ENCODE results near the gene COL11A2.

The COL11A2 gene

DNA sequence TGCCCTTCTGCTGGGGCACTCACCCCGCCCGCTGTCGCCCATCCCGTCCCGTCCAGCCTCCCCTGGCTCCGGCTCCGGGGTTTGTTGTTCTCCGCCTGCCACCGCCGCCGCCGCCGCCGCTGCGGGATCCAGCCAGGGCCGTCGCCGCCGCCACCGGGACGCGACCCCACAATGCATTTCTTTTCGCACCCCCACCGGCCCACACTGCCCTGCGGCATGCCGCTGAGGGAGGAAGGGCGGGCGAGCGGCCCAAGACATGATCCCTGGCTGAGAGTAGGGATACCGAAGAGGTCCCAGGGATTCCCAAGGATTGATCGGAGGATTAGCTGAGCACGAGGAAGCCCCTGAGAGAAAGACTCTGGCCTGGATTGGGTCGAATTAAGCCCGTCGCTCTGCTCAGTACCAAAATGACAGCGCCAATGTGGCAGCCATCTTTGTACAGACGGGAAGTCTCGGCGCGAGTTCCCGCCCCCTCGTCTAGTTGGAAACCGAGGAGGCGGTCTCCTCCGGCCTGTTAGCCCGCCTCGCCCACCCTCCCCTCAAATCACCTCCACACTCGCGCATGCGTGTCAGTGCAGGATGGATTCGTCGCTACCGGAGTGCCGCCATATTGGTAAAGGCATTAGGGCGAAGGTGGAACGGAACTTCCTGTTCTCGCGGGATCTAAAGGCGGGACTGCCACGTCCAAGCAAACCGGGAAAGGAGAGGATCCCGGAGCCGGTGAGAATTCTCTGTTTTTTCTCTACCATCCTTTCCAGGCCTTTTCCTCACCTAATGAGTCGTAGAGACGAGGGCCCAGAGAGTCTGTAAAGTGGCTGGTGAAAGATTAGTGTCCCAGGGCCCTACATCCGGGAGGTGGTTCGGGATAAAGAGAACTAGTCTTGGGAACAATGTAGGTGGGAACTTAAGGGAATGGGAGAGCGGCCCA, 8.2 kb upstream of the COL11A2 start, which contains the start of the genes RXRB and SLC39A7:
TSS of gene RXRB (minus strand) at position 447 of the 928 bp plus-strand sequence. CDS start at position 258, 189 bp downstream.
TSS of gene SLC39A7 (plus strand) at position 649 of the 928 bp plus-strand sequence. CDS start 379 bp downstream, outside the sequence.
- H3K27ac ChIP-seq (ENCODE audit: low read depth, low read length), result peak within 1 kb of the TSS; percentile 98
- peaks cover 16% of the 10 kb centered on the region for H3K4me1 ChIP-seq (ENCODE audit: control insufficient read depth, insufficient read depth, low read length)
- peak within 1 kb of the TSS; percentile 92 for H3K4me3 ChIP-seq (ENCODE audit: low read depth, low read length)
- H3K27me3 ChIP-seq (ENCODE audit: control insufficient read depth, insufficient read depth, low read length), result peaks cover 6% of the 10 kb centered on the region
- H3K9ac ChIP-seq (ENCODE audit: low read depth, low read length), result peak within 1 kb of the TSS; percentile 89
- no peaks in the 10 kb centered on the region for H3K9me3 ChIP-seq (ENCODE audit: control insufficient read depth, insufficient read depth, low read length)
- peaks cover 29% of the 10 kb centered on the region for H3K36me3 ChIP-seq (ENCODE audit: control insufficient read depth, insufficient read depth, low read length)

DNA sequence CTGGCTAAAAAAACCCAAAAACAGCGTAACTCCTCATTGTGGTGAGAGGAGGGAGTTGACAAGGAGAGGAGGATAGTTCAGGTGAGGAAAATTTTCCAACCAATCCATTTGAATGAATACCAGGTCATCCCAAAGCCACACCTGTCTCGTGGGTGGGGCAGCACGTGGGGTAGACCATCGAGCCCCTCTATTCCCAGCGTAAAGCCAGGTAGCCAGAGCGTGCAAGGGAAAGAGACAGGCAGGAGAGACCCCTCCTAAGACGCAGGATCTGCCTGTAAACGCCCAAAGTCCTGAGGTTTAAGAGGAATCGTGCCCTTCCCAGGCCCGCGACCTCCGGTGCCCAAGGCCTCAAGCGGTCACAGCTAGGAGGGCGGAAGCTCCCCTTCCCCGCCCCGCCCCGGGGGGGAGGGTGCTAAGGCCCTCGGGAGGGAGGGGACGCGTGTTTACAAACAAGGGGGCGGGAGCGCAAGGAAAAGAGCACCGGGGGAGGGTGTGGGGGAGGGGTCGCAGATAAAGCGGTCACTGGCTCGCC, 7.5 kb upstream of the COL11A2 start:
- Histone ChIP-seq H3K36me3 (ENCODE audit: control insufficient read depth, insufficient read depth, low read length) (peaks cover 36% of the 10 kb centered on the region), H3K4me1 (ENCODE audit: control insufficient read depth, insufficient read depth, low read length) (peaks cover 11% of the 10 kb centered on the region)

DNA sequence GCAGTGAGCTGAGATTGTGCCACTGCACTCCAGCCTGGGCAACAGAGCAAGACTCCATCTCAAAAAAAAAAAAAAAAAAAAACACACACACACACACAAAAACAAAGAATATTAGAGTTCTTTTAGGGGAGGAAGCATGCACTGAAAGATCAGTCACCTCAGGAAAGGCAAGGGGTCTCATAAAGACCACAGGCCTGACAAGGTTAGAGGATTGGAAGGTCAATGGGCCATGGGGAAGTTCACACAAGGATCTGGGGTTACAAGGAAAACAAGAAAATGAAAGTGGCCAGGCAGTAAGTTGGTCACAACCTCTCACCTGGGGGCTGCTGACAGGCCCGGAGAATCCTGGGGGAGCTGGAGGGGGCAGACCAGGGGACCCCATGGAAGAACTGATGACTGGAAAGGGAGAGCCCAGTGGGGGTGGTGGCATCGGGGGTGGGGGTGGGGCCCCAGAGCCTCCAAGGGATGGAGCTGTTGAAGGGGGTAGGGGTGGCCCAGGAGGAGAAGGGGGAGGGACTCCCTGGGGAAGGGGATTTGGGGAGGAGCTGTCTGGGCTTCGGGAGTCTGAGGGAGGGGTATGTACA, 6.7 kb upstream of the COL11A2 start:
- peaks cover 42% of the 10 kb centered on the region for H3K36me3 ChIP-seq (ENCODE audit: control insufficient read depth, insufficient read depth, low read length)
- no peak overlapping the region for H3K27ac ChIP-seq (ENCODE audit: low read depth, low read length)
- H3K4me1 ChIP-seq (ENCODE audit: control insufficient read depth, insufficient read depth, low read length), result peaks cover 7% of the 10 kb centered on the region
- no peaks in the 10 kb centered on the region for H3K9me3 ChIP-seq (ENCODE audit: control insufficient read depth, insufficient read depth, low read length)
- peak overlapping the region; percentile 92; the same call in 1 of the 2 replicates for H3K4me3 ChIP-seq (ENCODE audit: low read depth, low read length)
- no peaks in the 10 kb centered on the region for H3K27me3 ChIP-seq (ENCODE audit: control insufficient read depth, insufficient read depth, low read length)
- no peak overlapping the region for H3K9ac ChIP-seq (ENCODE audit: low read depth, low read length)

More for the DNA sequence above, 7.5 kb upstream of the COL11A2 start:
- no peaks in the 10 kb centered on the region for H3K9me3 ChIP-seq (ENCODE audit: control insufficient read depth, insufficient read depth, low read length)
- H3K27ac ChIP-seq (ENCODE audit: low read depth, low read length), result peak overlapping the region; percentile 98
- H3K4me3 ChIP-seq (ENCODE audit: low read depth, low read length), result peak overlapping the region; percentile 92
- no peaks in the 10 kb centered on the region for H3K27me3 ChIP-seq (ENCODE audit: control insufficient read depth, insufficient read depth, low read length)
- peak overlapping the region; percentile 89 for H3K9ac ChIP-seq (ENCODE audit: low read depth, low read length)

DNA sequence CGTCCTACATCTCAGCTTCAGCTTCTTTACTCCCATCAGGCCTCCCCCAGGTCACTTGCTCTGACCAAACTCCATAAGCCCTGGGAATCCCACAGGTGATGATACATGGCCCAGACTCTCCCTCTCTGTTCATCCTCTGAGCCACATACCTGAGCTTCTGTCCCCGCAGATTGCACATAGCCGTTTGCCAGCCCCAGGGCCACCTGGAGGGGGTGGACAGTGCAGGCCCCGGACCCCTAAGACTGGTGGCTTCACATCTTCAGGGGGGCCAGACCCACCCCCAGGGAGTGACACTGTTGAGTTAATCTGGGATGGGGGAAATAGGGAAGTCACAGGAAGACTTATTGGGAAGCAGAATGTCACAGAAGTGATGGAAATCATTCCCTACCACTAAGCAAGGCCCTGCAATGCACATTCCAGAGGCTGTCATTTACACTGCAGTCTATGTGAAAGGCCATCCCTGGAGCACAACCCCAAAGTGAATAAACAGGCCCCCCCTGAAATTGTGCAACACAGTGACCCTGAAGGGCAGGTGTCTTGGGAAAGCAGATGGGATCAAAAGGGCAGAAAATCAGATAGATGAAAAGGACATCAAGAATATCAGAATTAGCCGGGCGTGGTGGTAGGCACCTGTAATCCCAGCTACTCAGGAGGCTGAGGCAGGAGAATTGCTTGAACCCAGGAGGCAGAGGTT, 6.0 kb upstream of the COL11A2 start:
- no peak overlapping the region for H3K9ac ChIP-seq (ENCODE audit: low read depth, low read length)
- H3K4me1 ChIP-seq (ENCODE audit: control insufficient read depth, insufficient read depth, low read length), result peaks cover 5% of the 10 kb centered on the region; the same call in 1 of the 2 replicates
- H3K27ac ChIP-seq (ENCODE audit: low read depth, low read length), result no peak overlapping the region
- H3K4me3 ChIP-seq (ENCODE audit: low read depth, low read length), result no peak overlapping the region
- no peaks in the 10 kb centered on the region for H3K9me3 ChIP-seq (ENCODE audit: control insufficient read depth, insufficient read depth, low read length)
- no peaks in the 10 kb centered on the region for H3K27me3 ChIP-seq (ENCODE audit: control insufficient read depth, insufficient read depth, low read length)
- H3K36me3 ChIP-seq (ENCODE audit: control insufficient read depth, insufficient read depth, low read length), result peaks cover 36% of the 10 kb centered on the region

DNA sequence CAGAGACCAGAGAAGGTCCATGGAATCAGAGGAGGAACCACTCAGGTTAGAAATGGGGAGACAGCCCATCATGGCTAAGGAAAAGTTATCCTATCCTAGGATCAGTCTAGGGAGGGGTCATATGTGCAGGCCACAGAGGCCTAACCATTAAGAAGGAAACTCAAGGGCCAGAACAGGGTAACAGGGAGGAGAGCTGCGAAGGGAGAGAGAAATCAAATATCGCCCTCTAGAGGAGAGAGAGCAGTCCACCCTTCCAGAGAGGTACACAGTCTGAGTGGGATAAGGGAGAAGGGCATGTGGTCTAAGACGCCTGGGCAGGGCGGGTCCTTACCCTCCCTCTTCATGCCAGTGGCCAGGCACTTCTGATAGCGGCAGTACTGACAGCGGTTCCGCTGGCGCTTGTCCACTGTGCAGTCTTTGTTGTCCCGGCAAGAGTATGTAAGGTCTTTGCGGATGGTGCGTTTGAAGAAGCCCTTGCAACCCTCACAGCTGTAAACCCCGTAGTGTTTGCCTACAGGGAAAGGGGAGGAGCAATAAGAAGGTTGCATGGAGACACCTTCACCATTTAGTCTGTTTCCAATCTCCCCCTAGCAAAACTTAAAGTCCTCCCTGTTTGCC, 5.3 kb upstream of the COL11A2 start:
- no peak overlapping the region for H3K9ac ChIP-seq (ENCODE audit: low read depth, low read length)
- peaks cover 5% of the 10 kb centered on the region; the same call in 1 of the 2 replicates for H3K4me1 ChIP-seq (ENCODE audit: control insufficient read depth, insufficient read depth, low read length)
- H3K4me3 ChIP-seq (ENCODE audit: low read depth, low read length), result no peak overlapping the region

DNA sequence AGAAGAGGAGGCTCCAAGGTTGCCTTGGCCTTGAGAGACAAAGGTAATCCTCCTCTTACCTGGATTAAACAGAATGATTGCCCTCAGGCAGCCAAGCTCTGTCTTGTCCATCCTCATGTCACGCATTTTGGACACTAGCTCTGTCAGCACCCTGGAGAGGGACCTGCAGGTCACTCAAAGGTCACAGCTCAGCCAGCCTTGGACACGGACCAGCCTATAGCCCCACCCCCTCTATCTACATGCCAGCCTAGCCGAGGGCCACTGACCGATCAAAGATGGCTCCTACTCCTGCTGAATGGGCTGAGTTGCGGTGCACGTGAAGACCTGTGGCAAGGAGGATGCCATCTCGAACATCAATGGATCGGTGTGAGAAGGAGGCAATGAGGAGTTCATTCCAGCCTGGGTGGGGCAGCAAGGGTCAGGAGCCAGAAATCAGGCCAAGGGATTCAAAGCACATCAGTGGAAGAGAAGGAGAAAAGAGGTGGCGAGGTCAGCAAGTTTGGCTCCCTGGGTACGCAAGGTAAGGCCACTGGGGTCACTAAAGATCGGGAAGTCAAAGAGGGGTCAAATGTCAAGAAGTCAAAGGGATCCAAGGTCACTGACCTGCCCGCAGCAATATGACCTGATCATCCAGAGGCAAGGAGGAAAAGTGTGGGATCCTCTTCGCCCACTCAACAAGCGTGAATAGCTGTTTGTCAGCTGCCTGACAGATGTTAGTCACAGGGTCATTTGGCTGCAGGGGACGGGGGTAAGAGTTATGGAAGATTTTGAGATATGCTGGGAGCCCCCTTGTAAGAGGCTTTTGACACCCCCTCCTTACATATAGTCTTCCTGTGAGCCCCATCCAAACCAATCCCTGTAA, 3.3 kb upstream of the COL11A2 start:
- Histone ChIP-seq H3K9me3 (ENCODE audit: control insufficient read depth, insufficient read depth, low read length) (no peaks in the 10 kb centered on the region), H3K4me1 (ENCODE audit: control insufficient read depth, insufficient read depth, low read length) (peaks cover 6% of the 10 kb centered on the region; the same call in 1 of the 2 replicates), H3K27ac (ENCODE audit: low read depth, low read length) (no peak overlapping the region), H3K36me3 (ENCODE audit: control insufficient read depth, insufficient read depth, low read length) (peaks cover 20% of the 10 kb centered on the region), H3K9ac (ENCODE audit: low read depth, low read length) (no peak overlapping the region), H3K27me3 (ENCODE audit: control insufficient read depth, insufficient read depth, low read length) (peaks cover 24% of the 10 kb centered on the region), H3K4me3 (ENCODE audit: low read depth, low read length) (no peak overlapping the region)

More for the DNA sequence above, 5.3 kb upstream of the COL11A2 start:
- Histone ChIP-seq H3K27me3 (ENCODE audit: control insufficient read depth, insufficient read depth, low read length) (peaks cover 5% of the 10 kb centered on the region), H3K9me3 (ENCODE audit: control insufficient read depth, insufficient read depth, low read length) (no peaks in the 10 kb centered on the region), H3K36me3 (ENCODE audit: control insufficient read depth, insufficient read depth, low read length) (peaks cover 28% of the 10 kb centered on the region), H3K27ac (ENCODE audit: low read depth, low read length) (no peak overlapping the region)

DNA sequence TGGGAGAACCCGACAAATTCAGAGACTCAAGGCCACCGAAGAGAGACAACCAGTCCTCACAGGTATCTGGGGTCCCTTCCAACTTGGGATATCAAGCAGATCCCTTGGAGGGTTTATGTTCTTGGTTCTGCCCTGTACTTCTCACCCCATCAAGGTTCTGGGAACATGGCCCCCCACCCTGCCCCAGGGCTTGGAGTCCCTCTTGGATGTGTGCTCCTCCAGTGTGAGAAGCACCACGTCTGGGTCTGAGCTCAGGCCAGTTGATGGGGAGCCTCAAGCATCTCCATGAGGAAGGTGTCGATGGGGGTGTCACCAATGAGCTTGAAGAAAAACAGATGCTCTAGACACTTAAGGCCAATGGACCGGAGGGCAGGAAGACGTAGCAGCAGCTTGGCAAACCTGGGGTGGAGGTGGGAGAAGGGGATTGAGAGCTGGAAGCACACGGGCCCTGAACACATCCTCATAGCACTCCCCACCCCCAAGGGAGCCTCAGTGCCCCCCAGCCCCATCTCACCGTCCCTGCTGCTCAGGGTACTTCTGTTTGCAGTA, 2.2 kb upstream of the COL11A2 start:
- Histone ChIP-seq H3K9me3 (ENCODE audit: control insufficient read depth, insufficient read depth, low read length) (no peaks in the 10 kb centered on the region), H3K9ac (ENCODE audit: low read depth, low read length) (no peak overlapping the region), H3K36me3 (ENCODE audit: control insufficient read depth, insufficient read depth, low read length) (peaks cover 20% of the 10 kb centered on the region), H3K4me3 (ENCODE audit: low read depth, low read length) (no peak overlapping the region), H3K4me1 (ENCODE audit: control insufficient read depth, insufficient read depth, low read length) (peaks cover 6% of the 10 kb centered on the region; the same call in 1 of the 2 replicates), H3K27ac (ENCODE audit: low read depth, low read length) (no peak overlapping the region), H3K27me3 (ENCODE audit: control insufficient read depth, insufficient read depth, low read length) (peaks cover 24% of the 10 kb centered on the region)

DNA sequence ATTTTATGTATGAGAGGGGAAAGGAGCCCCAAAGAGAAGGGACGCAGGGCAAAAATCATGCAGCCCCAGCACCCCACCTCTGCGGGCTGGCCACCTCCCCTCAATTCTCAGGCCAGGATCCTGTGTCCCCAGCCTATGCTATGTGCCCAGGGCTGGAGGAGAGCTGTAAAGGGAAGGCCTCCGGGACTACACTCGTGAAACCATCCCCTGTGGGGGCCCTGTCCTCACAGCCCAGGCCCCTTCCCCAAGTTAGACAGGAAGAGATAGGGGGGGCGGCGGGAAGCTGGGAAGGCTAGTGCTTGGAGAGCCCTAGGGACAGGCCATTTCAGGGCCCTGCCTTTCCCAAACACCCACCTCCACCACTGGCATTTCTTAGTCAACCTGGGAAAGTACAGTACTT, 1.4 kb upstream of the COL11A2 start:
- peak overlapping the region; percentile 36 for H3K4me3 ChIP-seq (ENCODE audit: low read depth, low read length)

DNA sequence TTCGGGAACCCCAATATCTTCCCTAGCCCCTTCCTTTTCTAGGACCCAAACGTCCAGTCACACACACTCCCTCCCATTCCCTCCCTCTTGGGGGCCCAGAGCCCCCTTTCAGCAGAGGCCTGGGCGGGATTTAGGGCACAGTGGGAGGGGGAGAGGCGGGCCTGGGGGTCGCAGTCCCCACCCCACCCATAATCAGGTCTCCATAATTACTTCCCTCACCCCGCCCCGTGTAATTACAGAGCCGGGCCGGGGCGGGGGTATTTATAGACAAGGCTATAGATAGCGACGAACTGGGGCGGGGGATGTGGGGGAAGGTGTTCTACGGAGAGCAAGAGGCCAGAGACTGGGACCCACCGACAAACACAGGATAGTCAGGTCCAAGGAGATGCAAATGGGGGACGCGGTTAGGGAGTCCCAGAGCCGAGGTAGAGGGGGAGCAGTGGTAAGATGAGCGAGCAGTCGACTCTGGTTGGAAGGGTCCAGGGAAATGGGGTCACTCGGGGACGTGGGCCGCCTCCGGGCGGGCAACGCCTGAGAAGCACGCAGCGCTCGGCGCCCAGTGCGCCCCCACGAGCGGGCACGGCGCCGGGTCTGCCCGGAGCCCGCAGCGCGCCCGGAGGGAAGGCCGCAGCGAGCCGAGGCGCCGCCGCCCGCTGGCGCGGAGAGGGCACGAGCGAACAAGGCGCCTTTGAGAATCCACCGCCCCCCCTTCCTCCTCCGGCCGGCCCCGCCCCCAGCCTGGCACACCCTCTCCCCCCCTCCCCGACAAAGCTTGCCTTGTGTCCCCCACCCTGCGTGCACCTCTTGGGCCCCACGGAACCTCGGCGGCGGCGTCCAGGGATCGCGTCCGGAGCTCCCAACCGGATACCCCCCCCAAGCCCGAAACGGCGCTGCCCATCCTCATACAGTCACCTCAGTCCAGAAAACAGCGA, 670 bp upstream of the COL11A2 start:
- Histone ChIP-seq H3K36me3 (ENCODE audit: control insufficient read depth, insufficient read depth, low read length) (peaks cover 20% of the 10 kb centered on the region), H3K27me3 (ENCODE audit: control insufficient read depth, insufficient read depth, low read length) (peaks cover 24% of the 10 kb centered on the region), H3K4me1 (ENCODE audit: control insufficient read depth, insufficient read depth, low read length) (peaks cover 6% of the 10 kb centered on the region; the same call in 1 of the 2 replicates), H3K9ac (ENCODE audit: low read depth, low read length) (no peak overlapping the region), H3K27ac (ENCODE audit: low read depth, low read length) (no peak overlapping the region), H3K4me3 (ENCODE audit: low read depth, low read length) (peak overlapping the region; percentile 75), H3K9me3 (ENCODE audit: control insufficient read depth, insufficient read depth, low read length) (no peaks in the 10 kb centered on the region)

More for the DNA sequence above, 1.4 kb upstream of the COL11A2 start:
- Histone ChIP-seq H3K36me3 (ENCODE audit: control insufficient read depth, insufficient read depth, low read length) (peaks cover 20% of the 10 kb centered on the region), H3K9me3 (ENCODE audit: control insufficient read depth, insufficient read depth, low read length) (no peaks in the 10 kb centered on the region), H3K27ac (ENCODE audit: low read depth, low read length) (no peak overlapping the region), H3K27me3 (ENCODE audit: control insufficient read depth, insufficient read depth, low read length) (peaks cover 24% of the 10 kb centered on the region), H3K9ac (ENCODE audit: low read depth, low read length) (no peak overlapping the region), H3K4me1 (ENCODE audit: control insufficient read depth, insufficient read depth, low read length) (peaks cover 6% of the 10 kb centered on the region; the same call in 1 of the 2 replicates)

All from HUES48 (cell line).